Measurements from ENCODE around the gene YTHDF1.
"Not testable (repeated sequence)": the region's sequence is repeated elsewhere in the genome, so short reads cannot be mapped to it uniquely, and the experiment has no call there.

The YTHDF1 gene

DNA sequence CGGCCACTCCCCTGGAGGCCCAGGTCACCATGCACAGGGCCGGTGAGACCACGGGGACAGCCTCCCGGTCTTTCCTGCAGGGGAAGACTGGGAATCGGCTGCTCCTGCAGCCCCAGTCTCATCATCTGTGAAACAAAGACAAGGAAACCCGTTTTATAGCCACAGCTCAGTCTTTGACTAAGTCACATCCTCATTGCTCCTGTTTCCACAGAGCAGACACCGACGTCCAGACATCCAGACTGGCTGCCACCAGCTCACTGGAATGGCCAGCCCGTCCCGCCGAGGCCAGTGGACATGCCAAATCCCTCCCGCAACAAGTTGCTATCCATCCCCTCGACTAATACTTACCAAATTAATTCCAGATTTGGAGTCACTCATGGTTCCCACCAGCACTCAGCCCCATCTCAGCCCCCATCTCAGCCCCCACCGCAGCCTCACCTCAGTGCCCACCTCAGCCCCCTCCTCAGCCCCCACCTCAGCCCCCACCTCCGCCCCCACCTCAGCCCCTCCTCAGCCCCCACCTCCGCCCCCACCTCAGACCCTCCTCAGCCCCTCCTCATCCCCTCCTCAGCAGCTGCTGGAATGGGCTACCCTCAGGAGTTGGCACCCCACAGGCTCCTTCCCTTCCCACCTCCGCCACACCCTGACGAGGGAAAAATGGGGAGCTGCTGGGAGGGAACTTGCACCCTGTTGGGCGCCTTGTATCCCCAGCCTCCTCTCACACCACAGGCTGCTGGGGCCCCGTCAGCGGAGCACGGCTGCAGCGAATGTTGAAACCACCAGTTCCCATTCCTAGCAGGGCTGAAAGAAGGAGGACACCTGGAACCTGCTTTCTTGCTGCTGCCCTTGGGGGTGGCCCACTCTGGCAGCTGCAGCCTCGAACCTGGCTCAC is 48.7 kb downstream of the YTHDF1 start:
- DNase-seq, result no peak

DNA sequence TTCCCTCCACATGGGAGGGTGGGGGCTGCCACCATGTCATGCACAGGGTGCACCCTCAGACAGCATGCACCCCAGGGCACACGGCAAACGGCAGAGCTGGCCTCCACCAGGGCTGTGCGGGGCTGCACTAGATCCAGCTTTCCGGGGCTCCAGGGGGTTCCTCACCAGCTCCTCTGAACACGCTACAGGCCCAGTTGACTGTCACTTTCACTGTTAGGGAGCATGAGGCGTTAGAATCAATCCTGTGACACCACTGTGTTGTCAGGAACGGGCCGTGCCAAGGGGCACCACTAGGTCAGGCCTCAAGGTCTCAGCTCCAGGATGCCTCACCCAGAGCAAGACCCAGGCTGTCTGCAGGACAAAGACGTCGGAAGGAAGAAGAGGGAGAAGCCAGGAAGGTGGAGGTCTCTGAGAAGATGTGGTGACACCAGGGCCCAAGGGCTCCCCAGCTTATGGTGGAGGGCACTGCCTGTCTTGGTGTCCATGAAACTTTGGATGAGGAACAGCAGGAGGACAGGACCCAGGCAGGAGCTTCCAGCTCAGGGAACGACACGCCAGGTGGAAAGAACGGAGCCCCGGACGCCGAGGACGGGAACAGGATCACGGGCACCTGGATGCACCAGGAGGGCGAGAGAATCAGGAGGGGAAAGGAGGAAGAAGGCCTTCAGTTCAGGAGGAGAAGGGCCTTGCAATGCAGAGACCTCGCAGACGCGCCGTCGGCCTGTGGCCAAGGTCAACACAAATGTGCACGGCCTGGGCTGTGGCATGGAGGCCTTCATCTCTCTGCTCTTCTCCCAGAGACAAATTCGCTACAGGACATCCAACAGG is 49.5 kb downstream of the YTHDF1 start:
- no peak for DNase-seq

DNA sequence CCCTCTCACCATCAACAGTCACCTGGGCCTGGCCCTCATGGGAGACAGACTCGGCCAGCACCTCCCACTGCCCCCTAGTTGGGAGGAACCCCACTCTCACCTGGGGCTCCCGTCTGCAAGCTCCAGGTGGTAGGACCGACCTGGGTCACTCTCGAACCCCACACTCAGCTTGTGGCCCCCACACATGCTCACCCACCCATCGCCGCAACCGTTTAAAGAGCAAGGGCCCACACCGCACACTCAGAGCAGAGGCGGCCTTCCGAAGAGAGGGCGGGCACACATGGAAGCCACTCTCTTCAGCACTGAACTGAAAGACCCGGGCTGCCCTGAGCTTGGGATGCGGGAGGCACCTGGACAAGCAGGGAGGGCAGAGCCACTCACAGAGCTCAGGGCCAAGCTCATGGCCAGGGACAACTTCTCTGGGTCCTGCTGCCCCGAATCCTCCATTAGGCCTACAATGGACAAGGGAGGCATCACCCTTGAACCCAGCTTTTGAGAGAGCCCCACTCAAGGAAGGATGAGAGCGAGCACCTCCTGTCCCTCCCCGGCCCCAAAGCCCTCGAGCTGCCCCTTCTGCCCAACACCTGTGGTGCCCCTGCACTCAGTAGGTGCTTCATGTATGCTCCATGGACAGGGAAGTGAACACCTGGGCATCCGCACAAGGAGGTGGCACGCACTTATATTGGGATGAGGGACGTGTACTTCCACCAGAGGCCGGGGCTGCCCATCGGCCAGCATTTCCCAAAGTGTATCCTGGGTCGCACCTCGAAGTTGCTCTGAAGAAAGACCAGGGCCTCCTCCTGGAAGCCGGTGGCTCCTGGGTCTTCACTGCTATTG is 50.4 kb downstream of the YTHDF1 start:
- DNase-seq, result no peak

DNA sequence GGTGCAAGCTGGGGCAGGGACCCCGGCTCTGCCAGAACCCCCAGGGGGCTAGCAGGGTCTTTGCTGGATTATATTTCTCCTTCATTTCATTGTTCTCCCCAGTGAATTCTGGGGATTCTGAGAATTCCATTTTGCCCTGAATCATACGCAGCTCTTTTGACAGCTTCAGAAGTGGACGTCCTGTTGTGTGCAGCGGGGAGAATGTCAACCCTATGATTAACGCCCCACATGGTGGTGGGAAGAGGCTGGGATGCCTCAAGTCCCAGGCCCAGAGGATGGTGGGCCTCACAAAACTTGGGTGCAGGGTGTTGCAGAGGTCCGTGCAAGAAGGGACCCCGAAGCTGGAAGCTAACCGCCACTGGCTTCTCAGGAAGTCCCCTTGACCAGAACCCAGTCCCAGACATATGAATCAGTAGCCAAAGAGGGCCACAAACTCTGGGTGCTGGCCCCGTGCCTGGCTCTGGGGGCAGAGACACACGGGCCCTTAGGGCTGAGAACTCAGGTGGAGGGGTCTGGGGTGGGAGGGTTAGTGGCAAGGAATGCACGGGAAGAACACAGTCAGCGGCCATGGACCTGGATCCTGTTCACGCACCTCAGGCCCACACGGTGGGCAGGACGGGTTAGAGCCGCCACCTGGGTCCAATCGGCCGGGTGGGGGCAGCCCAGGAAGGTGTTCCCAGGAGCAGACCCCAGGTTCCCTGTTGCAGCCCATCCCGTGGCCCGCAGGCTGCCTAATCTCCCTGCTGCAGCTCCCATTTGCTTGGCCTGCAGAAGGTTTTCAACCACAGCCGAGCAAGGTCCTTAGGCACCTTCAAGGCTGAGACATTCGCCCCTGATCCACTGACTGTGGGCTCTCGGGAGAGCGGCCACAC is 51.2 kb downstream of the YTHDF1 start:
- DNase-seq, result no peak

DNA sequence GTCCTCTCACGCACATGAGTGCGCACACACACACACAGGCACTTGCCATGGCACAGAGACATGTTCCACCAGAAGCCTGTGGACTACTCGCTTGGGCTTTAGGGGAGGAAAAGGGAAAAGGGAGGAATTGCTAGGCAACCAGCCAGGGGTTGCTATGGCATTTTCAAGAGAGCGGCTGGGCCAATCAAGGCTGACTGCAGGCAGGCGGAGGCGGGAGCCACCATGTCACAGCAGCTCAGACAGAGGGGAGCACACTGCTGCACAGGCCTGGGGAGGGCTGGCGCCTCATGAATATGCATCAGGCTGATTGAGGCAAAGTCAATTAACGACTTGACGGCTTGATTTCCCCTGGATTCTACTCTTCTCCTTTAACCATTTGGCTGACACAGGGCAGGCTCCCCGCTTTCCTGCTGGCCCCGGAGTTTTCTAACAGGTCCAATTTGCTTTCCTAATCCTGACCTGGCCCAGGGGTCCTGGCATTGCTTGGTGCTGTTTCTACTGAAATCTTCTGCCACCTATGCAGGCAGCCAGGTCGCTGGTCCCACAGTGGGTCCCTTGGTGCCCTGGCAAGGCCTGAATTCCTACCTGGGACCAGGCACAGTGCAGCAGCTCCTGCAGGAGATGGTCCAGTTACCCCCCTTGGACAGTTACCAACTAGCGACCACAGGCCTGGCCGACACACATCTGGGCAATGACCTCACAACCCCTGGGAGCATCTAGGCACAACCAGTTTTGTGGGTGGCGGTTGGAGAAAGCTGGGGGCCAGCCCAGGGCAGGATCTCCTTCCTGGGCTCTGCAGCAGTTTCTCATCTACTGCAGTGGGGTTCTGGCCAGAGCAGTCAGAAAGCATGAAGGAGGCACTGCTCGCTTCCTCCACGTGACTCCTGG is 52.1 kb downstream of the YTHDF1 start:
- peak; percentile 28 for DNase-seq

DNA sequence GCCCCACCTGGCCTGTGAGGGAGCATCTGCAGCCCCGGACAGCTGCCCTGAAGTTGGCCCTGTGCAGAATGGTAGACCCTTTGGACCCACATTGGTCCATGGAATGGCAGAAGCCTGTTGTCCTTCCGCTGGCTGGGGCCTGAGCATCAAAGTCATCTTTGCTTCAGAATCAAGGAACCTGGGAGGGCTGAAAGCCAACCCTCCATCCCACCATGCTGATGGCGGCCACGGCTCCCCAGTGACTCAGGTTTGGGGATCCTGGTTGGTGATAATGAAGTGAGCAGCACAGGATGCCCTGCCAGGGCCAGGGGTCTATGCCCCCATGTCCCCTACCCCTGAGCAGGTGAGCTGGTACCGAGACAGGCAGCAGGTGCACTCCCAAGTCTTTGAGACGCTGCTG is 52.8 kb downstream of the YTHDF1 start:
- DNase-seq, result no peak

DNA sequence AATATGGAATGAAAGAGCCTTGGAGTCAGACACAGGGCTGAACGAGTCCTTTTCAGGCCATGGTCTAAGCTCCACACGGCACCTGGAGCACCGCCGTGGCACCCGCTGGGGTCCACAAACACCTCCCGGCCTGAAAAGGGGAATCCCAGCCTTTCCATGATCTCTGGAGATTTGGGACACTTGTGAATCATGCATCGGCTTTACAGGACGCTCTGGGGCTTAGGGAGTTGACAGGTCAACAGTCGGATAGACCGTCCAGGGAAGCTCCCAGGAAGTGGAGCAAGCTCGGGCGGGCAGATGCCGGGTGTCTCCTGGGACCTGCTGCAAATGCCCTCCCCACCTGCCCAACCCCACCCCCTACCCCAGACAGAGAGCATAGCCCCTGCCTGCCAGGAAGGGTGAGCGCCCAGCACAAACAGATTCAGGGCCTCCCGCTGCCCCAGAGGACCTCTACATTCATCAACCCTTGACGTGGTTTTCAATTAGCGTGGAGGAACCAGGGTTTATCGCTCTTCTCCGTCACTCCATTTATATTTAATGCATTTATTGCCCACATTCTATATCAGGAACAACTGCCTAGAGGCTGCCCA is 53.6 kb downstream of the YTHDF1 start:
- DNase-seq, result no peak

DNA sequence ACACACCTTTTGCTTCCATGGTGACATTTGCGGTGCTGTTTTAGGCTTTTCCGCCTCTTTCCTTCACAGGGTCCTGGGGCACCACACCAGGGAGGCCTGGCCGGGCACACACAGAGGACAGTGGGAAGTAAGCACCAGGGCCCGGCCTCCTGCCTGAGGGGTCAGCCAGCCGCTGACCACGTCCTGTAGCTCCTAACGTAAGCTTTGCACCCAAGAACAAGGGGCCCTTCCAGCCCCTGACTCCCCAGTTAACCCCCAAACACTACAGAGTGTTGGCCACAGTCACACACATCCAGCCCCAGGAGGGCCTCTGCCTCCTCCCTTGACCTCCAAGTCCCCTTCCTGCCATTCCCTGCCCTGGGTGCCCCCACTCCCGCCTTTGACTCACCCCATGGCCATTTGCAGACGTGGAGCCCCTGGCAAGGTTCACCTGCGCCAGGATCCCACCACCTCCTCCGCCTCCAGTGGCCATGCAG is 54.7 kb downstream of the YTHDF1 start:
- DNase-seq, result no peak

DNA sequence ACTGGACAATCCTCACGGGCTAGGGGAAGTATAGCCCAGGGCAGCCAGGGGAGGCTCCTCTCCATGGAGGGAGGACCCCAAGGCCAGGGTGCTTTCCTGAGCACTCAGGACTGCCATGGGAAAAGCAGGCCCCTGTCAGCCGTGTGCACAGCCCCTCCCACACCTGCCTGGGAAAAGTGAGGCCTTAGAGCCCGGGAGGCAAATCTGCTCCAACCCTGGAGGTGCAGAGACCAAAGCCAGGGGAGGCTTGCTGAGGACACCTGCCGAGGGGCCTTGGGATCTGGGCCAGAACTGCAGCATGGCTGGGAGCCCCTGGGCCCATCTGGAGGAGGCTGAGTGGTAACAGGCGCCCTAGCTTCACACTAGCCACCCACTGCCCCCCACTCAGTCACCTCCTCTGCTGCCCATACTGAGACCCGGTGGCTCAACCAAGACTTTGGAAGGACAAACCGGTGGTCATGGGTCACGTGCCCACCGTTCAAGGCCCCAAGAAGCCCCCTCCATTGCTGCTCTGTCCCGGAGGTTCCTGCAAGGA is 55.2 kb downstream of the YTHDF1 start:
- DNase-seq, result no peak

DNA sequence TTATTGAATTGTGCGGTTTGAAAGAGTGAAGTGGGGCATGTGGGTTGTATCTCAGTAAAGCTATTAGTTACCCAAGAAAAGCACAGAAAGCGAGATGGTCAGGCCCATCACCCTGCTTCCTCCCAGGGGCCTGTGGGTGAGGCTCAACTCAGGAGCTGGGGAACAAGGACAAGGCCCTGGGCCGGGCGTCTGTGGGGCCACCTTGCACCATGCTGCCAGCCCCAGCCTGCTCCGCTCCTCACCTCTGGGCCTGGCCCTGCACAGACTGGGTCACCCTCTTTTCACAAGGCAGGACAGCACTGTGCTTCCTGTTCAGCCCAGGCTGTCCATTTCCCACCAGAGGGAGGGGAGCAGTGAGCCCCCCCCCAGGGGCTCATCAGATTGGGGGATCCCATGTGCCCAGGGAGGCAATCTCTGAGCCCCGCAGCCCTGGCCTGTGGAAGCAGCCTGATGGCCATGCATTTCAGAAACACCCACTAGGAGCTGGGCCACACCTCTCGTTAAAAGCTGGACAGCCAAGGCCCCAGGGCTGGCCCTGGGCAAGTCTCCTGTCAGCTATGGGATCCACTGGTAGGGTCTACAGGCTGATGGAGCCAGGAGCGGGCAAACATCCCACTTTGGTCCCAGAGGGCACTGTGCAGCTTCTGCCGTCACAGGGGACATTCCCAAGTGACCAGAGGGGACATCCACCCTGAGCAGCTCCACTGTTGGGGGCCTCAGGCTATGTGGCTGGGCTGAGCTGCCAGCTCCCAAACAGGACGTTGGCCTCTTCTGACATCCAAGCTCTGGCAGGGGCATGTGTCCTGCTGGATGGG is 55.9 kb downstream of the YTHDF1 start:
- no peak for DNase-seq

DNA sequence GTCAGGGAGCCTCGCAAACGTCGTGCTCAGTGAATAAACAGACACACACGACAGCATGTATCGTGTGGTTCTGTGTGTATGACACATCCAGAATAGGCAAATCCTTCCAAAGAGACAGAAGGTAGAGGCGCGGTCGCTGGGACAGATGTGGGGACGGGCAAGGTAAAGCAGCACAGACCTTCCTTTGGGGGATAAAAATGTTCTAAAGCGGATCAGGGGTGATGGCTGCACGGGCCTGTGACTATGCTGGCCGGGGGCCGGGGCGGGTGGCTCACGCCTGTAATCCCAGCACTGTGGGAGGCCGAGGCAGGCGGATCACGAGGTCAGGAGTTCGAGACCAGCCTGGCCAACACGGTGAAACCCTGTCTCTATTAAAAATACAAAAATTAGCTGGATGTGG is 56.7 kb downstream of the YTHDF1 start:
- not testable (repeated sequence) for DNase-seq

DNA sequence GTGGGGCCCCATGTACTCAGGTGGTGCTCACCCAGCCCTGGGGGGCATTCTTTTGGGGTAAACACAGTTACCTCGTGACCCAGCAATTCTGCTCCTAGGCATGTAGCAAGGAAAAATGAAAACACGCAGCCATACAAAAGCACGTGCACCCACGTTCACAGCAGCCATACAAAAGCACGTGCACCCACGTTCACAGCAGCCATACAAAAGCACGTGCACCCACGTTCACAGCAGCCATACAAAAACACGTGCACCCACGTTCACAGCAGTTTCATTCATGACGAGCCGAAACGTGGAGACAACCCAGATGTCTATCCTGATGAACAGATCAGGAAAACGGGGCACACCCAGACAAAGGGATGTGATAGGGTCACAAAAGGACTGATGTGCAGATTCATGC is 57.1 kb downstream of the YTHDF1 start:
- DNase-seq, result no peak

DNA sequence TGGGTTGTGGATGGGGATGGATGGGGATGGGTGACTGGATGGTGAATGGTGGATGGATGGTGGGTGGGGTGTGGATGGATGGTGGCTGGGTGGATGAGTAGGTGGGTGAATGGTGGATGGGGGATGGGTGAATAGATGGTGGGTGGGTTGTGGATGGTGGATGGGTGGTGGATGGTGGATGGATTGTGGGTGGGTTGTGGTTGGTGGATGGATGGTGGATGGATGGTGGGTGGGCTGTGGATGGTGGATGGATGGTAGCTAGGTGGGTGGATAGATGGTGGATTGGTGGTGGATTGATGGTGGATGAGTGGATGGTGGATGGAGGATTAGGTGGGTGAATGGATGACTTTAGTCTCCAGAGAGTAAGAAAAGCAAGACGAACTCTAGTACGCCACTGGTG is 57.6 kb downstream of the YTHDF1 start:
- DNase-seq, result no peak

DNA sequence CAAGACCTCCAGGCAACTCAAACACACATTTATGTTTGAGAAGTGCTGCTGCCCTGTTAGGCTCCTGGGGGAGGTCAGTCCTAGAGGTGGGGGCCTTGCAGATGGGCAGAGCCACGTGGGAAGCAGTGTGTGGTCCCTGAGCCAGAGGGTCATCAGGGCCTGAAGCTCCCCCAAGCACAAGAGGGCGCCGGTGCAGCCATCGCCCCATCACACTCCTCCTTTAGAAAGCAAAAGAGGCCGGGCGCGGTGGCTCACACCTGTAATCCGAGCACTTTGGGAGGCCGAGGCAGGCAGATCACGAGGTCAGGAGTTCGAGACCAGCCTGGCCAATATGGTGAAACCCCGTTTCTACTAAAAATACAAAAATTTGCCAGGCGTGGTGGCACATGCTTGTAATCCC is 58.5 kb downstream of the YTHDF1 start:
- not testable (repeated sequence) for DNase-seq

DNA sequence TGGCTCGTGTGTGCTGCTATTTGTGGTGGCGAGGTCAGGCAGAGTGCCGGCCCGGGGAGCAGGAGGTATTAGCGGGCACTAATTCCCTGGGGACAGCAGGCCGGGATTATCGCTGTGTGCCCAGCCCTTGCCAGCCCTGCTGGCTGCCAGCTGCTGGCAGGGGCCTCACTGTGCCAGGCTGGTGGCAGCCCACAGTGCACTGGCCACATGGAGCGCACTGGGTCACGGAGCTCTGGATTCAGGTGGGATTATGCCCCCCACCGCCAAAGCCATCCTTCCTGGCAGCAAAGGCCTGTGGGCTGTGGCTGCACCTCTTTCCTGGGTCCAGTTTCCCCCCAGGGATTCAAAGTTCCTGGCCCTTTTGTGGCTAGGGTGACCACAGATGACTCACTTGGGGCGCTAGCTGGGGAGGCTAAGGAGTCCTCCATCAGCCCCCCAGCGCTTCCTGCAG is 59.7 kb downstream of the YTHDF1 start:
- no peak for DNase-seq

DNA sequence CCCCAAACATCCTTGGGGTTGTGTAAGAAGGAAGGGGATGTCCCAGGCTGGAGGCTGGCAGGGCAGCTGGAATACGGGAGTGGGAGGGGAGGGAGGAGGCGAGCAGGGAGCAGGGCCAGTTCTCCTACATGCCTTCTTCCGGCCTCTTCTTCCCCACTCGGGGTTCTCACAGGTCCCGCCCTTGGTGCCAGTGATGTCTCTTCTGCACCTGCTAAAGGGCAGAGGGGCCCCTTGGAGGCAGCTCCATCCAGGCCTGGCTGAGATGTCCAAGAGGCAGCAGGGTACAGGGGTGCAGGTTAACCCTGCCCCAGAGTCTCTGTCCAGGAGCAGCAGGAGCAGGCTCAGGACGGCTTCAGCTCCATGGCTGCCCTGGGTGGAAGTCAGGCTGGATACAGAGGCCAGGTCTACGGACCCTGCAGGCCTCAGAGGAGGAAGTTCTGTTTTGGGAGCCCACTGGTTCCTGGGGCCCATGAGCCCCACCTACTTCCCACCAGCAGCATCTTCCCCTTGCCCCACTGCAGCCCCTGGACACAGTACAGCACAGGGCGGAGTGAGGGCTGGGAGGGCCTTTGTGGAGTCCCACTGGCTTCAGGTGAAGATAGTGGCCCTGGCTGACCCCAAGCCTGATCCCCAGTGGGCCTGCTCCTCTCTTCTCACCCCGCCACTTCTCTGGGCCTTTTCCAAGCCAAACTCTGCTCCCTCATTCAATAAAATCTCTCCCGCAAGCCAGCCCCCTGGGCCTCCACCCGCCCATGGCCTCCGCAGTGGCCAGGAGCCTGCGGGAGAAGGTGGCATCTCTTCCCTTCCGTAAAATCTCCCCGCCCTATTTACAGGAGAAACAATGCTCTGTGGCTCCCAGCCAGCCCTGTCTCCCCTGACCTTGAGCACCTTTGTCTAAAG is 60.4 kb downstream of the YTHDF1 start:
- no peak for DNase-seq

DNA sequence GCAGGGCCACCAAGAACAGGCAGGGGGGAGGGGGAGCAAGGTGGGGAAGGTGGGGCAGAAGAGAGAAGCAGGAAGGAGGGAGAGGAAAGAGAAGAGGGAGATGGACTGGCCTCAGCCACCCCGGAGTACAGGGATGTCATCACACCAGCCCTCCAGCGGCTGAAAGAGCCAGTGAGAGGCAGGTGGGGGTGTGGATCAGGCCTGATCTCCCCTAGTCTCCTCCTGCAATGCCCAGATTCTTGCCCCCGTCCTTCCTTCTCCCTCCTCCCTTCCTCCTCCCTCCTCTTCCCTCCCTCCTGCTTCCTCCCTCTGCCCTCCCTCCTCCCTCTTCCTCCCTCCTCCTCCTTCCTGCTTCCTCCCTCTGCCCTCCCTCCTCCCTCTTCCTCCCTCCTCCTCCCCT is 61.5 kb downstream of the YTHDF1 start:
- DNase-seq, result no peak
